Bronchial epithelial cell (primary cell): Measurements from ENCODE around the gene DYNLRB2. TPM values are rescaled to one million over a fixed set of nuclear protein-coding genes. Genes with fewer than 3 reads are reported as not detected.

Experiments
- DNase-seq: peaks from one replicate; pipeline ENCODE4 v3.0.0-alpha.2; 2010; ENCODE audit warnings: low read depth
- FAIRE-seq: peaks from 2 replicates; lab custom pipeline; 2011; peaks lifted over from hg19 to GRCh38; lab: Jason Lieb, UNC
- H3K27me3 ChIP-seq: 2 replicates; pipeline ENCODE4 v1.5.1; 2011; ENCODE audit warnings: low read length; ENCODE audit not compliant: control insufficient read depth, insufficient read depth
- H3K36me3 ChIP-seq: 2 replicates; pipeline ENCODE4 v1.5.1; 2011; ENCODE audit warnings: low read length; ENCODE audit not compliant: control insufficient read depth, insufficient read depth
- H3K4me3 ChIP-seq: 2 replicates; pipeline ENCODE4 v1.5.1; 2011; ENCODE audit warnings: mild to moderate bottlenecking, low read depth, low read length, control low read depth
- total RNA-seq: library from RNA; depleted of rRNA; stranded (reverse); fragments of >200 nt; gene quantifications from 2 replicates; pipeline ENCODE4 v1.2.1, GENCODE V29; 2014
- TF ChIP-seq, protein P1 (sequence below): IDR thresholded peaks from 2 replicates; pipeline ENCODE4 v1.5.1; 2011; ENCODE audit warnings: mild to moderate bottlenecking, moderate library complexity, low read length, control low read depth, inconsistent platforms; ENCODE audit not compliant: insufficient read depth, severe bottlenecking

The DYNLRB2 gene
- total RNA-seq, 1 donor from 2014 or later, result not detected

DNA sequence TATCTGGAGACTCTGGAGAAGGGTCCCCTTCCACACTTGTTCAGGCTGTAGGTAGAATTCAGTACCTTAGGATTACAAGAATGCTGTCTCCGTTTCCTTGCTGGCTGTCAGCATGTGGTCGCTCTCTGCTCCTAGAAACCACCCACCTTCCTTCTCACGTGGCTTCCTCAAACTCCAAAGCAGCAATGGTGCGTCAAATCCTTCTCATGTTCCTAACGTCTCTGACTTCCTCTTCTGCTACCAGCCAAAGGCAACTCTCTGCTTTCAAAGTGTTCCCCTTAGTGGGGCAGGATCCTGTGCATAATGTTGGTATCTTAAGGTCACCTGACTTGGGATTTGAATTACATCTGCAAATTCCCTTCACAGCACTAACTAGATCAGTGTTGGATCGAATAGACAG is 30.9 kb upstream of the DYNLRB2 start:
- H3K27me3 ChIP-seq, result no peaks in the 10 kb centered on the region
- TF ChIP-seq, protein P1, sequence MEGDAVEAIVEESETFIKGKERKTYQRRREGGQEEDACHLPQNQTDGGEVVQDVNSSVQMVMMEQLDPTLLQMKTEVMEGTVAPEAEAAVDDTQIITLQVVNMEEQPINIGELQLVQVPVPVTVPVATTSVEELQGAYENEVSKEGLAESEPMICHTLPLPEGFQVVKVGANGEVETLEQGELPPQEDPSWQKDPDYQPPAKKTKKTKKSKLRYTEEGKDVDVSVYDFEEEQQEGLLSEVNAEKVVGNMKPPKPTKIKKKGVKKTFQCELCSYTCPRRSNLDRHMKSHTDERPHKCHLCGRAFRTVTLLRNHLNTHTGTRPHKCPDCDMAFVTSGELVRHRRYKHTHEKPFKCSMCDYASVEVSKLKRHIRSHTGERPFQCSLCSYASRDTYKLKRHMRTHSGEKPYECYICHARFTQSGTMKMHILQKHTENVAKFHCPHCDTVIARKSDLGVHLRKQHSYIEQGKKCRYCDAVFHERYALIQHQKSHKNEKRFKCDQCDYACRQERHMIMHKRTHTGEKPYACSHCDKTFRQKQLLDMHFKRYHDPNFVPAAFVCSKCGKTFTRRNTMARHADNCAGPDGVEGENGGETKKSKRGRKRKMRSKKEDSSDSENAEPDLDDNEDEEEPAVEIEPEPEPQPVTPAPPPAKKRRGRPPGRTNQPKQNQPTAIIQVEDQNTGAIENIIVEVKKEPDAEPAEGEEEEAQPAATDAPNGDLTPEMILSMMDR, result no peak
- FAIRE-seq, result no peak

DNA sequence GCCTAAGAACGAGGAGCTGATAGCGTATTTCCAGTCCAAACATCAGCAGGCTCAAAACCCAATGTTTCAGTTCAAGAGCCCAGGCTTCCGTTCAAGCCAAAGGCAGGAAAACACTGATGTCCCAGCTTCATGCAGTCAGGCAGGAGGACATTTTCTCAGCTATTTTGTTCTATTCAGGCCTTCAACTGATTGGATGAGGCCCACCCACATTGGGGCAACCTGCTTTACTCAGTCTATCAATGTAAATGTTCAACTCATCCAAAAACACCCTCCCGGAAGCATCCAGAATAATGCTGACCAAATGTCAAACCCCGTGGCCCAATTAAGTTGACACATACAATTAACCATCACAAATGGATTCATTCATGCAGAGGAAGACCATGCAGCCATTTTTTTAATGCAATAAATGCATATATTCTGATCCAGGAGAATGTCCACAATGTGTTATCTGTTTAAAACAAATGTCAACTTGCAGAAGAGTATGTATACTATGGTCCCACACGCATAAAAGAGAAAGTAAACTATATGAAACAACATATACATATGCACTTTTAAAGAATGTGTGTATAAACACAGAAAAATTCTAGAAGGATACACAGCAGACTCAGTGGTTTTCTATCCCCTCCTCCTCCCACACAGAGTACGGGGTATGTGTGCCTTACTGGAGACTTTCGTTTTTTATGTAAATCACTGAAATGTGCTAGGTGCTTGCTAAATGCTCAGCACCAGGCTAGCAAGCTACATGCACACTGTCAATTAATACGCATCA is 28.8 kb upstream of the DYNLRB2 start:
- H3K4me3 ChIP-seq, result no peak overlapping the region
- FAIRE-seq, result no peak
- no peaks in the 10 kb centered on the region for H3K36me3 ChIP-seq
- DNase-seq, result no peak
- H3K27me3 ChIP-seq, result no peaks in the 10 kb centered on the region
- TF ChIP-seq, protein P1, result no peak

More for the DNA sequence above, 30.9 kb upstream of the DYNLRB2 start:
- Histone ChIP-seq H3K4me3 (no peak overlapping the region), H3K36me3 (no peaks in the 10 kb centered on the region)
- no peak for DNase-seq

DNA sequence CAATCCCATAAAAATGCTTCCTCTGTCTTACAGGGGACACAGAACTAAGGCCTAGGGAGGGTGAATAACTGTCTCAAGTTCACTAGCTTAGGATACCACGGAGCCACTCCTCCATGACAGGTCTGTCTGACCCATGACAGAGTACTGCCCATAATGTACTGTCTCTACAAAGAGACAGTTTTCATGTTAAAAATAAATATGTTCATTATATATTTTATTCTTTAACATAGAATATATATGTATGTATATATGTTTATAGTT is 28.3 kb upstream of the DYNLRB2 start:
- no peaks in the 10 kb centered on the region for H3K36me3 ChIP-seq
- no peak for FAIRE-seq
- no peak for DNase-seq
- H3K27me3 ChIP-seq, result no peaks in the 10 kb centered on the region
- H3K4me3 ChIP-seq, result no peak overlapping the region
- TF ChIP-seq, protein P1, result no peak

DNA sequence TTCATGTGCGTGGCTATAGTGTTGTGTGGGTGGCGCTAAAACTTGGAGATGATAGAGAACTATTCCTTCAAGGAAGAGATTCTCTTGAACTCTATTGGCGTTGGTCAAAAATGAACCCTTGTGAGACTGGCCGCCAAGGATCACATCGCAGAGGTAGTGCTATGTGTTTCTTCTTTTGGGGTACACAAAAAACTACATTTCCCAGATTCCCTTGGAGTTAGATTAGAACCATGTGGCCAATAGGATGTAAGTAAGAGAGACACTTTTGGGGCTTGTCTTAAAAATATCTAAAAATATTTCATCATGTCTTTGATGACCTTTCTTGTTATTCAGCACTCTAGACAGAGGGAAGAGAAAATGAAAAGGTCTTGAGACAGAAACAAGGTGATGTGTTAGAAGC is 25.4 kb upstream of the DYNLRB2 start:
- no peaks in the 10 kb centered on the region for H3K27me3 ChIP-seq
- DNase-seq (no peak), FAIRE-seq (no peak)
- TF ChIP-seq, protein P1, result no peak
- no peaks in the 10 kb centered on the region for H3K36me3 ChIP-seq
- H3K4me3 ChIP-seq, result no peak overlapping the region

DNA sequence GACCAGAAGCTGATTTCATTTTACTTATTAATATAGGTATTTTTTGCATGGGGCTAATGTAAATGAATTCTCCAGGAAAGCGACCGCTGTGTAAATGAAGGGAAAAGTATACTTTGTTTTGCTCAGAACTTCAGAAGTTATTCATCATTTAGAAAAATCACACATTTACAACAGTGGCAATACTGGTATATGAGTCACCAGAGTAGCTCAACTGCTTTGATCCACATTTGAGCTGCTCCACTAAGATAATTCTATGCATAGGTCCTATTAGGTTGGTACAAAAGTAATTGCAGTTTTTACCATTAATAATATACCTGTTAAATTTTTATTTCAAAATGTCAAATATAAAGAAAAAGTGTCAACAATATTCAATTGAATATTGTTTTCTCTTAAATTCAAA is 22.9 kb upstream of the DYNLRB2 start:
- Histone ChIP-seq H3K36me3 (no peaks in the 10 kb centered on the region), H3K4me3 (no peak overlapping the region), H3K27me3 (no peaks in the 10 kb centered on the region)
- FAIRE-seq (no peak), DNase-seq (peak; percentile 17)
- TF ChIP-seq, protein P1, result no peak

DNA sequence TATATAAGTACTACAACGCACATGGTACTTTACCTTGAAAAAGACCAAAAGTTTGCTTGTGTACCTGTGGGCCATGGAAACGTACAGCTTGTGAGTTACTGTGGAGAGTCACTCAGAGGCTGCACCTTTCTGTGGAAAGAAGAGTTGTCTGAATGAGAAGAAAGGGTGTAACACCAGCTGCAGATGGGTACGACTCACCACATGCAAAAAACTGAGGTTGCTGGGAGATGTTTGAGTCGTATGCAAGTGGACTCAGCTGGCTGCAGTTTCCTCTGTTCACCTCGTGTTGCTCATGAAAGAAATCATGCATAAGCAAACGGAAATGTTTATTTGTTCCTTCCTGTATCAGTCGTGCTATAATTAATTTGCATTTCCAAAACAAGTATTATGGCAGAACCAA is 22.4 kb upstream of the DYNLRB2 start:
- FAIRE-seq (no peak), DNase-seq (peak; percentile 50)
- Histone ChIP-seq H3K36me3 (no peaks in the 10 kb centered on the region), H3K27me3 (no peaks in the 10 kb centered on the region), H3K4me3 (no peak overlapping the region)
- TF ChIP-seq, protein P1, result no peak
